Gastrocnemius medialis (tissue), 4 donors: ENCODE measurements around the gene GYG1.

Source experiments
- CTCF ChIP-seq, 5 experiments: fragments of 450-650 bp in 3 of 5; fragments of 200-600 bp in 2 of 5; sonication (generic) in 2 of 5; IDR thresholded peaks in 4 of 5; conservative IDR thresholded peaks in 1 of 5; 1 replicate in 4 of 5; 2 replicates in 1 of 5; pipeline ENCODE4 v1.5.1; 2016 to 2019; ENCODE audit warnings: antibody characterized with exemption in 5 of 5, mild to moderate bottlenecking in 3 of 5, moderate library complexity in 3 of 5
- POLR2A ChIP-seq, 2 donors: fragments of 450-650 bp; IDR thresholded peaks; one replicate each; pipeline ENCODE4 v1.6.1; 2017; ENCODE audit warnings: antibody characterized with exemption in 2 of 2, mild to moderate bottlenecking in 2 of 2, moderate library complexity in 2 of 2

GRCh38 chr3:148957586-148957985, 33.8 kb upstream of the GYG1 start:
- TF ChIP-seq CTCF (IDR thresholded peaks at IDR 0.05 in 4 of 5, conservative IDR thresholded peaks at IDR 0.05 in 1 of 5) = peak in 4 of 5 experiments; percentile 11 to 53 (median 22)
- TF ChIP-seq POLR2A (IDR thresholded peaks at IDR 0.05) = no peak
